Spinal cord (tissue), 10 donors: Measurements from ENCODE around the gene RASSF8. TPM values are rescaled to one million over a fixed set of nuclear protein-coding genes. Genes with fewer than 3 reads are reported as not detected.

ENCODE experiments used
- DNase-seq, 6 donors: peaks; one replicate each; pipeline versions ENCODE4 v3.0.0 to v3.0.0-alpha.2; 2013 to 2015; ENCODE audit warnings: low spot score in 6 of 6, low read depth in 4 of 6
- H3K27ac ChIP-seq: one replicate; pipeline ENCODE4 v1.5.1; 2013; ENCODE audit warnings: low read depth, low read length, control low read depth
- H3K27me3 ChIP-seq: one replicate; pipeline ENCODE4 v1.6.1; 2013; ENCODE audit warnings: low read length; ENCODE audit not compliant: control insufficient read depth, insufficient read depth
- H3K36me3 ChIP-seq: one replicate; pipeline ENCODE4 v1.6.1; 2013; ENCODE audit warnings: low read length; ENCODE audit not compliant: control insufficient read depth, insufficient read depth
- H3K4me1 ChIP-seq: one replicate; pipeline ENCODE4 v1.6.1; 2013; ENCODE audit warnings: low read length; ENCODE audit not compliant: control insufficient read depth, insufficient read depth
- H3K4me3 ChIP-seq: one replicate; pipeline ENCODE4 v1.5.1; 2013; ENCODE audit warnings: low read depth, low read length, control low read depth
- H3K9me3 ChIP-seq: one replicate; pipeline ENCODE4 v1.6.1; 2013; ENCODE audit warnings: low read length; ENCODE audit not compliant: control insufficient read depth, insufficient read depth
- WGBS: methylation state at CpG from one replicate; pipeline ENCODE4 v1.1.5; 2013; ENCODE audit warnings: missing lambda C conversion rate; ENCODE audit not compliant: insufficient coverage; 5-methylcytosine and 5-hydroxymethylcytosine counted together
- polyA plus RNA-seq, 2 donors: library from polyadenylated mRNA; unstranded; fragments of 120-200 nt; gene quantifications; one replicate each; pipeline ENCODE4 v1.2.1, GENCODE V29; 2013; ENCODE audit not compliant: insufficient read length in 2 of 2
- total RNA-seq, 2 donors: library from RNA; depleted of rRNA in 1 of 2; stranded (reverse); fragments of 120-200 nt in 1 of 2; fragments of >200 nt in 1 of 2; gene quantifications; one replicate each; pipeline versions ENCODE4 v1.2.3 to v1.2.4, GENCODE V29; 2013 to 2014
- donor health status: healthy.

RASSF8 gene
- total and polyA plus RNA-seq, 4 donors, result 17.5 to 80.7 (median 46.7) TPM

GRCh38 chr12:25937096-25937495 lies 21.4 kb upstream of the RASSF8 start:
- H3K4me1 ChIP-seq, result no peaks in the 10 kb centered on the region
- no peaks in the 10 kb centered on the region for H3K36me3 ChIP-seq
- DNase-seq, result no peak
- H3K27me3 ChIP-seq, result no peaks in the 10 kb centered on the region
- no peak overlapping the region for H3K27ac ChIP-seq
- no peak overlapping the region for H3K4me3 ChIP-seq
- H3K9me3 ChIP-seq, result no peaks in the 10 kb centered on the region

GRCh38 chr12:25938581-25938980 lies 19.9 kb upstream of the RASSF8 start:
- no peak for DNase-seq
- Histone ChIP-seq H3K36me3 (no peaks in the 10 kb centered on the region), H3K9me3 (no peaks in the 10 kb centered on the region), H3K27ac (no peak overlapping the region), H3K4me1 (no peaks in the 10 kb centered on the region), H3K27me3 (no peaks in the 10 kb centered on the region), H3K4me3 (no peak overlapping the region)
- WGBS, result no CpG with 5 or more reads among the region's 1 CpG

GRCh38 chr12:25939606-25940005 lies 18.9 kb upstream of the RASSF8 start:
- no peak overlapping the region for H3K27ac ChIP-seq

GRCh38 chr12:25940886-25941285 lies 17.6 kb upstream of the RASSF8 start:
- no peak overlapping the region for H3K27ac ChIP-seq
- no peak overlapping the region for H3K4me3 ChIP-seq
- DNase-seq, result no peak
- H3K4me1 ChIP-seq, result no peaks in the 10 kb centered on the region
- H3K9me3 ChIP-seq, result no peaks in the 10 kb centered on the region
- no peaks in the 10 kb centered on the region for H3K36me3 ChIP-seq
- WGBS, result no CpG with 5 or more reads among the region's 1 CpG
- H3K27me3 ChIP-seq, result no peaks in the 10 kb centered on the region

More at GRCh38 chr12:25939606-25940005, 18.9 kb upstream of the RASSF8 start:
- H3K4me1 ChIP-seq, result no peaks in the 10 kb centered on the region
- DNase-seq, result no peak
- H3K36me3 ChIP-seq, result no peaks in the 10 kb centered on the region
- H3K4me3 ChIP-seq, result no peak overlapping the region
- no CpG with 5 or more reads among the region's 2 CpGs for WGBS
- no peaks in the 10 kb centered on the region for H3K9me3 ChIP-seq
- H3K27me3 ChIP-seq, result no peaks in the 10 kb centered on the region

GRCh38 chr12:25942709-25943108 lies 15.8 kb upstream of the RASSF8 start:
- H3K36me3 ChIP-seq, result no peaks in the 10 kb centered on the region
- H3K27me3 ChIP-seq, result no peaks in the 10 kb centered on the region
- H3K9me3 ChIP-seq, result no peaks in the 10 kb centered on the region
- H3K27ac ChIP-seq, result no peak overlapping the region
- no peaks in the 10 kb centered on the region for H3K4me1 ChIP-seq
- 76% methylated on average over 2 of the region's 2 CpGs for WGBS
- no peak for DNase-seq
- no peak overlapping the region for H3K4me3 ChIP-seq

- H3K36me3 ChIP-seq, result no peaks in the 10 kb centered on the region
- H3K4me1 ChIP-seq, result no peaks in the 10 kb centered on the region
Measured at GRCh38 chr12:25943940-25944339, 14.5 kb upstream of the RASSF8 start.

GRCh38 chr12:25949343-25949742 lies 9.1 kb upstream of the RASSF8 start:
- no peaks in the 10 kb centered on the region for H3K9me3 ChIP-seq
- DNase-seq, result no peak

More at GRCh38 chr12:25943940-25944339, 14.5 kb upstream of the RASSF8 start:
- DNase-seq, result no peak
- no peak overlapping the region for H3K4me3 ChIP-seq
- no peaks in the 10 kb centered on the region for H3K27me3 ChIP-seq
- no peak overlapping the region for H3K27ac ChIP-seq
- no peaks in the 10 kb centered on the region for H3K9me3 ChIP-seq

GRCh38 chr12:25950329-25951115 lies 8.0 kb upstream of the RASSF8 start:
- no peaks in the 10 kb centered on the region for H3K36me3 ChIP-seq
- H3K4me1 ChIP-seq, result no peaks in the 10 kb centered on the region
- DNase-seq, result no peak
- H3K27ac ChIP-seq, result no peak overlapping the region
- H3K4me3 ChIP-seq, result no peak overlapping the region
- no peaks in the 10 kb centered on the region for H3K9me3 ChIP-seq
- no peaks in the 10 kb centered on the region for H3K27me3 ChIP-seq
- WGBS, result 90% methylated on average over 3 of the region's 6 CpGs

More at GRCh38 chr12:25949343-25949742, 9.1 kb upstream of the RASSF8 start:
- WGBS, result 98% methylated on average over 3 of the region's 4 CpGs
- no peaks in the 10 kb centered on the region for H3K27me3 ChIP-seq
- H3K27ac ChIP-seq, result no peak overlapping the region
- no peaks in the 10 kb centered on the region for H3K36me3 ChIP-seq
- no peaks in the 10 kb centered on the region for H3K4me1 ChIP-seq
- H3K4me3 ChIP-seq, result no peak overlapping the region

- DNase-seq, result peak in 4 of 6 donors; percentile 49 to 86 (median 69)
- WGBS, result 0% methylated on average over 28 of the region's 38 CpGs
- H3K27ac ChIP-seq, result peak overlapping the region; percentile 93
- no peaks in the 10 kb centered on the region for H3K4me1 ChIP-seq
- peak overlapping the region; percentile 75 for H3K4me3 ChIP-seq
- H3K9me3 ChIP-seq, result no peaks in the 10 kb centered on the region
- no peaks in the 10 kb centered on the region for H3K27me3 ChIP-seq
- no peaks in the 10 kb centered on the region for H3K36me3 ChIP-seq
Measured at GRCh38 chr12:25957793-25958427, 572 bp upstream of the RASSF8 start.
